CD14-positive monocyte (primary cell): ENCODE results near the gene SLC25A19. TPM values are rescaled to one million over a fixed set of nuclear protein-coding genes. Genes with fewer than 3 reads are reported as not detected.

ENCODE experiments used
- DNase-seq, 3 donors: peaks; one replicate each; pipeline ENCODE4 v3.0.0-alpha.2; 2011 to 2022
- H2AFZ ChIP-seq: 2 replicates; pipeline ENCODE4 v1.6.0; 2012; ENCODE audit warnings: mild to moderate bottlenecking, low read depth, low read length, inconsistent platforms; ENCODE audit not compliant: insufficient read depth, poor library complexity, severe bottlenecking
- H3K27ac ChIP-seq, 2 donors: 1 replicate in 1 of 2; 2 replicates in 1 of 2; pipeline ENCODE4 v1.5.1; 2012 to 2013; ENCODE audit warnings: low read length in 2 of 2, control low read depth in 1 of 2, inconsistent platforms in 1 of 2, low read depth in 1 of 2, mild to moderate bottlenecking in 1 of 2
- H3K27me3 ChIP-seq, 2 donors: one replicate each; pipeline versions ENCODE4 v1.6.0 to v1.6.1; 2011 to 2013; ENCODE audit warnings: low read length in 2 of 2; ENCODE audit not compliant: control insufficient read depth in 2 of 2, insufficient read depth in 2 of 2
- H3K36me3 ChIP-seq, 2 donors: replicated peaks in 1 of 2; 1 replicate in 1 of 2; 2 replicates in 1 of 2; pipeline versions ENCODE4 v1.5.1 to v1.6.1; 2012 to 2013; ENCODE audit warnings: low read length in 2 of 2, control low read depth in 1 of 2, inconsistent platforms in 1 of 2, mild to moderate bottlenecking in 1 of 2; ENCODE audit not compliant: insufficient read depth in 2 of 2, control insufficient read depth in 1 of 2
- H3K4me1 ChIP-seq, 2 donors: 1 replicate in 1 of 2; 2 replicates in 1 of 2; pipeline versions ENCODE4 v1.5.1 to v1.6.1; 2012 to 2013; ENCODE audit warnings: low read length in 2 of 2, control low read depth in 1 of 2, inconsistent platforms in 1 of 2, mild to moderate bottlenecking in 1 of 2, moderate library complexity in 1 of 2; ENCODE audit not compliant: insufficient read depth in 2 of 2, control insufficient read depth in 1 of 2
- H3K4me2 ChIP-seq: replicated peaks from 2 replicates; pipeline ENCODE3; 2012; ENCODE audit warnings: low read length, moderate library complexity, mild to moderate bottlenecking; ENCODE audit not compliant: poor library complexity, severe bottlenecking; ENCODE audit errors: extremely low read depth
- H3K4me3 ChIP-seq, 3 experiments: fragments of 200-600 bp in 1 of 3; sonication (generic) in 1 of 3; replicated peaks in 1 of 3; 1 replicate in 2 of 3; 2 replicates in 1 of 3; pipeline ENCODE4 v1.5.1; 2011 to 2013; ENCODE audit warnings: low read length in 3 of 3, mild to moderate bottlenecking in 3 of 3, control low read depth in 2 of 3, low read depth in 2 of 3, inconsistent platforms in 1 of 3, moderate library complexity in 1 of 3
- H3K79me2 ChIP-seq: 2 replicates; pipeline ENCODE4 v1.6.0; 2012; ENCODE audit warnings: mild to moderate bottlenecking, control low read depth, inconsistent platforms, low read length, moderate library complexity; ENCODE audit not compliant: insufficient read depth
- H3K9ac ChIP-seq: 2 replicates; pipeline ENCODE4 v1.6.0; 2017; ENCODE audit warnings: low read length, mild to moderate bottlenecking; ENCODE audit not compliant: insufficient read depth, poor library complexity, severe bottlenecking
- H3K9me3 ChIP-seq, 2 donors: replicated peaks in 1 of 2; 1 replicate in 1 of 2; 2 replicates in 1 of 2; pipeline versions ENCODE4 v1.5.1 to v1.6.1; 2012 to 2013; ENCODE audit warnings: low read length in 2 of 2, control low read depth in 1 of 2; ENCODE audit not compliant: control insufficient read depth in 1 of 2, insufficient read depth in 1 of 2
- H4K20me1 ChIP-seq: 2 replicates; pipeline ENCODE4 v1.6.0; 2012; ENCODE audit warnings: mild to moderate bottlenecking, low read length, control low read depth, moderate library complexity; ENCODE audit not compliant: insufficient read depth
- H3K27ac Mint-ChIP-seq, 7 donors: one replicate each; pipeline ENCODE4 v1.8.0; 2020; ENCODE audit warnings: mild to moderate bottlenecking in 7 of 7, mixed read lengths in 7 of 7, moderate library complexity in 6 of 7, inconsistent platforms in 2 of 7
- H3K27me3 Mint-ChIP-seq, 3 donors: one replicate each; pipeline ENCODE4 v1.8.0; 2021 to 2022; ENCODE audit warnings: low read depth in 3 of 3, mild to moderate bottlenecking in 3 of 3, mixed read lengths in 3 of 3, moderate library complexity in 3 of 3, inconsistent platforms in 1 of 3
- H3K36me3 Mint-ChIP-seq, 2 donors: one replicate each; pipeline ENCODE4 v1.8.0; 2020; ENCODE audit warnings: mixed read lengths in 2 of 2, inconsistent platforms in 1 of 2, mild to moderate bottlenecking in 1 of 2
- H3K4me1 Mint-ChIP-seq: one replicate; pipeline ENCODE4 v1.8.0; 2020; ENCODE audit warnings: mild to moderate bottlenecking, mixed read lengths
- H3K4me3 Mint-ChIP-seq, 2 donors: one replicate each; pipeline ENCODE4 v1.8.0; 2020; ENCODE audit warnings: mild to moderate bottlenecking in 2 of 2, mixed read lengths in 2 of 2, moderate library complexity in 1 of 2
- H3K9me3 Mint-ChIP-seq, 7 donors: one replicate each; pipeline ENCODE4 v1.8.0; 2020 to 2022; ENCODE audit warnings: mixed read lengths in 7 of 7, mild to moderate bottlenecking in 6 of 7, moderate library complexity in 6 of 7, inconsistent platforms in 2 of 7
- WGBS: methylation state at CpG from one replicate; pipeline ENCODE4 v1.1.5; 2013; ENCODE audit warnings: missing lambda C conversion rate; ENCODE audit not compliant: insufficient coverage; 5-methylcytosine and 5-hydroxymethylcytosine counted together
- intact Hi-C, 2 donors: fragments of 100-400 bp; cut with micrococcal nuclease; formaldehyde crosslinking; loops; one replicate each; pipeline versions ENCODE4 v1.15.0 to v1.15.1; 2023
- polyA plus RNA-seq, 3 donors: library from polyadenylated mRNA; depleted of rRNA in 1 of 3; unstranded in 2 of 3; stranded (reverse) in 1 of 3; fragments of 300-500 nt in 2 of 3; fragments of >200 nt in 1 of 3; fragmentation: Illumina TruSeq in 2 of 3; gene quantifications; 1 replicate in 2 of 3; 2 replicates in 1 of 3; pipeline ENCODE4 v1.2.3, GENCODE V29; 2012 to 2021
- TF ChIP-seq, protein P1 (sequence below): fragments of 200-600 bp; IDR thresholded peaks from one replicate; pipeline ENCODE4 v1.8.0; 2022; ENCODE audit warnings: antibody characterized with exemption, mild to moderate bottlenecking

The SLC25A19 gene
- polyA plus RNA-seq, 3 donors, result 14.4 to 21.5 (median 18.8) TPM

DNA sequence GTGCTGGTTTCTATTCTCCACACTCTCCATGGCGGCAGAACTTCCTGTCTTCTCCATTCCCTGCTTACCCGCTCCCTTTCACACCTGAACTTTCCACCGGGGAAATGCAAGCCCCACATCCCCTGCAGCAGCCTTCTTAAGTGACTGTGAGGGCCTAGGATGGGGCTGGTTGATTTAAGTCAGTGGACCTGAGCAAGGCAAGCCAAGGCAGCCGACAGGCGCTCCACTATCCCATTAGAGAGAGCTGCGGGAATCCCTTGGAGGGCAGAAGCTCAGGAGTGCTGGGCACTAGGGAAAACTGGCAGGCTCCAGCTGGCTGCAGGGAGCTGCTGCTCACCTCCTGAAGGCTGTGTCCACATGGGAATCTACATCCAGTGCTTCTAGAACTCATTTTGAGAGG lies 36.1 kb upstream of the SLC25A19 start:
- peaks cover 59 to 80% of the 10 kb centered on the region in 2 donors for H3K36me3 Mint-ChIP-seq
- no peak for DNase-seq
- intact Hi-C loops, result loop anchor here in 1 of 2 donors (5.0 kb wide), 1 partner anchor 33 kb away; no protein-coding TSS in a partner anchor
- no peaks in the 10 kb centered on the region for H3K27me3 Mint-ChIP-seq
- no peak overlapping the region for H2AFZ ChIP-seq
- peak overlapping the region; percentile 37 for H3K4me2 ChIP-seq
- 90% methylated on average over 3 of the region's 6 CpGs for WGBS
- H3K79me2 ChIP-seq, result peaks cover 100% of the 10 kb centered on the region
- H3K36me3 ChIP-seq, result peaks cover 45 to 62% of the 10 kb centered on the region in 2 donors
- peaks cover 51 to 54% of the 10 kb centered on the region in 2 donors for H3K4me1 ChIP-seq
- peaks cover 0 to 3% (median 0%) of the 10 kb centered on the region in 7 donors for H3K9me3 Mint-ChIP-seq
- peak overlapping the region; percentile 76 to 90 (median 86) for H3K27ac Mint-ChIP-seq
- no peaks in the 10 kb centered on the region for H3K27me3 ChIP-seq
- H3K4me1 Mint-ChIP-seq, result peaks cover 52% of the 10 kb centered on the region
- H3K9me3 ChIP-seq, result no peaks in the 10 kb centered on the region
- peak overlapping the region in 1 of 2 donors; percentile 55 for H3K4me3 Mint-ChIP-seq
- H3K9ac ChIP-seq, result no peak overlapping the region
- peaks cover 79% of the 10 kb centered on the region for H4K20me1 ChIP-seq
- peak overlapping the region; percentile 63 to 80 for H3K27ac ChIP-seq
- H3K4me3 ChIP-seq, result peak overlapping the region in 1 of 3 experiments; percentile 33
- TF ChIP-seq, protein P1, sequence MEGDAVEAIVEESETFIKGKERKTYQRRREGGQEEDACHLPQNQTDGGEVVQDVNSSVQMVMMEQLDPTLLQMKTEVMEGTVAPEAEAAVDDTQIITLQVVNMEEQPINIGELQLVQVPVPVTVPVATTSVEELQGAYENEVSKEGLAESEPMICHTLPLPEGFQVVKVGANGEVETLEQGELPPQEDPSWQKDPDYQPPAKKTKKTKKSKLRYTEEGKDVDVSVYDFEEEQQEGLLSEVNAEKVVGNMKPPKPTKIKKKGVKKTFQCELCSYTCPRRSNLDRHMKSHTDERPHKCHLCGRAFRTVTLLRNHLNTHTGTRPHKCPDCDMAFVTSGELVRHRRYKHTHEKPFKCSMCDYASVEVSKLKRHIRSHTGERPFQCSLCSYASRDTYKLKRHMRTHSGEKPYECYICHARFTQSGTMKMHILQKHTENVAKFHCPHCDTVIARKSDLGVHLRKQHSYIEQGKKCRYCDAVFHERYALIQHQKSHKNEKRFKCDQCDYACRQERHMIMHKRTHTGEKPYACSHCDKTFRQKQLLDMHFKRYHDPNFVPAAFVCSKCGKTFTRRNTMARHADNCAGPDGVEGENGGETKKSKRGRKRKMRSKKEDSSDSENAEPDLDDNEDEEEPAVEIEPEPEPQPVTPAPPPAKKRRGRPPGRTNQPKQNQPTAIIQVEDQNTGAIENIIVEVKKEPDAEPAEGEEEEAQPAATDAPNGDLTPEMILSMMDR, result no peak

DNA sequence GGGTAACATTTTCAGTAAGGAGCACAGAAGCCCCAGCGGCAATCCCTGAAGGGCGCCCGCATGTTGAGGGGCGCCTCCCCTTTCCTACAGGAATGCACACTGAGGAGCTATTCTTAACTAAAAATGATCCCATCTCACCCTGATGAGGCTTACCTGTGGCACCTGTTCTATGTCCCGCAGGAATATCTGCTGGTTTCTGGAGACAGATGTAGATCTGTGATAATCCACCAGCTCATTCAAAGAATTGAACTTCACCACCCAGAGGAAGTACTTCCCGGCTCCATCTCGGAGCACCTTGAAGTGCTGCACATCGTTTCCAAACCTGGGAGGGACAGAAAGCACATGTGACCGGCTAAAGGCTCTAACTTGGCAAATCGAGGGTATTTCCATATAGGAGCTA lies 32.3 kb upstream of the SLC25A19 start:
- peaks cover 100% of the 10 kb centered on the region for H3K79me2 ChIP-seq
- H3K9me3 ChIP-seq, result no peaks in the 10 kb centered on the region
- H2AFZ ChIP-seq, result no peak overlapping the region
- no peak for DNase-seq
- WGBS, result 84% methylated on average over 4 of the region's 10 CpGs
- peak overlapping the region in 1 of 2 donors; percentile 72 for H3K27ac ChIP-seq
- peaks cover 56 to 65% of the 10 kb centered on the region in 2 donors for H3K4me1 ChIP-seq
- Mint-ChIP-seq H3K27me3 (peaks cover 0 to 1% (median 0%) of the 10 kb centered on the region in 3 donors), H3K9me3 (peaks cover 0 to 2% (median 0%) of the 10 kb centered on the region in 7 donors), H3K27ac (peak overlapping the region in 4 of 7 donors; percentile 23 to 74 (median 54)), H3K4me1 (peaks cover 56% of the 10 kb centered on the region), H3K36me3 (peaks cover 70 to 88% of the 10 kb centered on the region in 2 donors), H3K4me3 (no peak overlapping the region)
- no peak overlapping the region for H3K4me2 ChIP-seq
- peaks cover 41% of the 10 kb centered on the region for H4K20me1 ChIP-seq
- no peak overlapping the region for H3K4me3 ChIP-seq
- intact Hi-C loops, result no loop called here
- no peak overlapping the region for H3K9ac ChIP-seq
- H3K36me3 ChIP-seq, result peaks cover 65 to 79% of the 10 kb centered on the region in 2 donors
- TF ChIP-seq, protein P1, result no peak
- no peaks in the 10 kb centered on the region for H3K27me3 ChIP-seq
